Endothelial cell of umbilical vein (primary cell): Measurements from ENCODE around the gene ARL2BP. TPM values are rescaled to one million over a fixed set of nuclear protein-coding genes. Genes with fewer than 3 reads are reported as not detected.

Experiments
- BruUV-seq: library from RNA; stranded (reverse); fragments of 400-500 nt; replicated peaks from 2 replicates; lab custom pipeline; 2021; lab: Mats Ljungman, UMichigan
- CTCF ChIA-PET: fragments of 300-600, 350-600 bp; sonication (Branson Sonifier 250); formaldehyde crosslinking; loops from one replicate; lab custom pipeline; 2021; ENCODE audit warnings: antibody characterized with exemption, inconsistent platforms; lab: Charles Lee
- POLR2A ChIA-PET: fragments of 300-600, 350-600 bp; sonication (Branson Sonifier 250); formaldehyde crosslinking; loops from one replicate; lab custom pipeline; 2021; ENCODE audit warnings: antibody characterized with exemption, inconsistent platforms; lab: Charles Lee
- DNase-seq: peaks from one replicate; pipeline ENCODE4 v3.0.0-alpha.2; 2011; ENCODE audit warnings: low read depth, low spot score
- FAIRE-seq: peaks from 2 replicates; lab custom pipeline; 2011; peaks lifted over from hg19 to GRCh38; lab: Jason Lieb, UNC
- H2AFZ ChIP-seq: 2 replicates; pipeline ENCODE4 v1.6.0; 2012; ENCODE audit warnings: low read depth, low read length, control low read depth, inconsistent platforms
- H3K27ac ChIP-seq: 2 replicates; pipeline ENCODE4 v1.5.1; 2011; ENCODE audit warnings: low read depth, mild to moderate bottlenecking, control low read depth, low read length, moderate library complexity; ENCODE audit not compliant: insufficient read depth
- H3K27me3 ChIP-seq, 2 experiments: 2 replicates each; pipeline versions ENCODE4 v1.6.0 to v1.6.1; 2011; ENCODE audit warnings: low read length in 2 of 2, mixed read lengths in 1 of 2; ENCODE audit not compliant: control insufficient read depth in 2 of 2, insufficient read depth in 2 of 2
- H3K36me3 ChIP-seq, 2 experiments: 2 replicates in 1 of 2; 3 replicates in 1 of 2; pipeline ENCODE4 v1.5.1; 2011; ENCODE audit warnings: low read length in 2 of 2, mild to moderate bottlenecking in 1 of 2, moderate library complexity in 1 of 2; ENCODE audit not compliant: control insufficient read depth in 2 of 2, insufficient read depth in 2 of 2; ENCODE audit errors: extremely low read depth in 1 of 2
- H3K4me1 ChIP-seq: 3 replicates; pipeline ENCODE4 v1.5.1; 2011; ENCODE audit warnings: mild to moderate bottlenecking, low read length; ENCODE audit not compliant: control insufficient read depth, insufficient read depth; ENCODE audit errors: extremely low read depth
- H3K4me2 ChIP-seq: 2 replicates; pipeline ENCODE4 v1.6.1; 2011; ENCODE audit warnings: low read length, control low read depth, mixed read lengths; ENCODE audit not compliant: insufficient read depth
- H3K4me3 ChIP-seq, 3 experiments: fragments of 200-600 bp in 1 of 3; sonication (generic), shearing (Covaris generic) in 1 of 3; replicated peaks in 1 of 3; 2 replicates each; pipeline ENCODE4 v1.5.1; 2011 to 2016; ENCODE audit warnings: control low read depth in 3 of 3, low read length in 3 of 3, mild to moderate bottlenecking in 2 of 3, inconsistent platforms in 1 of 3, low read depth in 1 of 3, moderate library complexity in 1 of 3; ENCODE audit not compliant: insufficient read depth in 1 of 3
- H3K79me2 ChIP-seq: 2 replicates; pipeline ENCODE4 v1.6.0; 2012; ENCODE audit warnings: low read length, inconsistent platforms; ENCODE audit not compliant: control insufficient read depth, insufficient read depth
- H3K9ac ChIP-seq: replicated peaks from 2 replicates; pipeline ENCODE3; 2011; ENCODE audit warnings: low read length, control low read depth; ENCODE audit not compliant: insufficient read depth; ENCODE audit errors: extremely low read depth
- H3K9me1 ChIP-seq: replicated peaks from 3 replicates; pipeline ENCODE4 v1.6.0; 2011; ENCODE audit warnings: mild to moderate bottlenecking, low read length; ENCODE audit not compliant: control insufficient read depth, insufficient read depth; ENCODE audit errors: extremely low read depth
- H3K9me3 ChIP-seq: replicated peaks from 2 replicates; pipeline ENCODE4 v1.5.1; 2012; ENCODE audit warnings: low read length, inconsistent platforms; ENCODE audit not compliant: control insufficient read depth, insufficient read depth
- H4K20me1 ChIP-seq: replicated peaks from 2 replicates; pipeline ENCODE3; 2011; ENCODE audit warnings: mild to moderate bottlenecking, low read length; ENCODE audit not compliant: control insufficient read depth, insufficient read depth; ENCODE audit errors: extremely low read depth
- EZH2 ChIP-seq: IDR thresholded peaks from 2 replicates; pipeline ENCODE4 v1.6.1; 2012; ENCODE audit warnings: borderline replicate concordance, low read depth, mild to moderate bottlenecking, moderate library complexity, low read length, inconsistent platforms; ENCODE audit not compliant: severe bottlenecking
- FOS ChIP-seq: IDR thresholded peaks from 2 replicates; pipeline ENCODE4 v1.6.1; 2011; ENCODE audit warnings: mild to moderate bottlenecking, low read length, moderate library complexity, borderline replicate concordance; ENCODE audit not compliant: insufficient read depth
- GATA2 ChIP-seq: IDR thresholded peaks from 2 replicates; pipeline ENCODE4 v1.7.0; 2011; ENCODE audit warnings: low read depth, mild to moderate bottlenecking, moderate library complexity, mixed read lengths, low read length; ENCODE audit not compliant: insufficient read length, insufficient read depth
- JUN ChIP-seq: IDR thresholded peaks from 2 replicates; pipeline ENCODE4 v1.6.1; 2011; ENCODE audit warnings: borderline replicate concordance, low read depth; ENCODE audit not compliant: insufficient read length, insufficient read depth
- MYC ChIP-seq: IDR thresholded peaks from one replicate; pipeline ENCODE4 v1.6.1; 2011; ENCODE audit warnings: mild to moderate bottlenecking, low read depth, low read length
- POLR2A ChIP-seq: IDR thresholded peaks from 2 replicates; pipeline ENCODE4 v1.6.1; 2012; ENCODE audit warnings: low read depth, mild to moderate bottlenecking, control low read depth, low read length
- POLR2AphosphoS5 ChIP-seq: IDR thresholded peaks from 2 replicates; pipeline ENCODE4 v1.6.1; 2012; ENCODE audit warnings: low read depth, mild to moderate bottlenecking, control low read depth, low read length, moderate library complexity; ENCODE audit not compliant: insufficient read depth
- dilution Hi-C: fragments of 300-500 bp; cut with MboI; formaldehyde crosslinking; loops from one replicate; pipeline ENCODE4 v1.15.0; 2019; ENCODE audit warnings: low sequenced_read_pairs; ENCODE audit not compliant: extremely low pct_ligation_motif_present
- intact Hi-C: fragments of 100-400 bp; cut with micrococcal nuclease; formaldehyde crosslinking; loops from one replicate; pipeline ENCODE4 v1.10.0; 2022
- polyA plus RNA-seq, 4 experiments: library from polyadenylated mRNA; depleted of rRNA in 3 of 4; stranded (reverse) in 3 of 4; unstranded in 1 of 4; fragments of >200 nt; gene quantifications; 2 replicates each; pipeline versions ENCODE4 v1.2.1 to v1.2.3, GENCODE V29; 2011 to 2012; ENCODE audit warnings: missing spikeins in 1 of 4
- total RNA-seq: library from RNA; stranded (reverse); gene quantifications from 2 replicates; pipeline ENCODE4 v1.2.3, GENCODE V29; 2021
- TF ChIP-seq, protein P1 (sequence below), 2 donors: IDR thresholded peaks; 1 replicate in 1 of 2; 2 replicates in 1 of 2; pipeline ENCODE4 v1.5.1; 2011; ENCODE audit warnings: low read length in 2 of 2, mild to moderate bottlenecking in 2 of 2, moderate library complexity in 2 of 2, control low read depth in 1 of 2, inconsistent platforms in 1 of 2, low read depth in 1 of 2; ENCODE audit not compliant: insufficient read depth in 1 of 2; ENCODE audit errors: extremely low read depth in 1 of 2
- TF ChIP-seq, protein P2 (sequence below): IDR thresholded peaks from 2 replicates; pipeline ENCODE4 v1.6.1; 2011; ENCODE audit not compliant: insufficient read depth, insufficient read length

The ARL2BP gene
- total and polyA plus RNA-seq, 2 donors (not counting 3 experiments of a cell fraction or from before 2014, with no cell fraction given): 80.4 to 111 TPM

DNA sequence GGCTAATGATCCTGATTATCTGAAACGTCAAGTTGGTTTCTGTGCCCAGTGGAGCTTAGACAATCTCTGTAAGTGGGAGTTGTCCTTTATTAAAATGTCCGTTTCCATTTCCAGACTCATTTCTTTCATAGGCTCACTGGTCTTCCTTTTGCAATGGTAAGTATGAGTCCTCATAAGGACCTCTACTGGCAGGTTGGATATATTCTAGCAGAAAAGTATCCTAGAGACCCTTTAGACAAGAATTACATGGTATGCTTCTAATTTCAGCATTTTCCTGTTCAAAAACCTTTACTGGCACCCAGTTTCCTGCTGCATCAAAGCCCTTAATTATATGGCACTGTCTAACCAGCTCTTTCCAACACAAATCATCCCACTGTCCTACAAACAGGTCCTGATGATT lies 28.1 kb upstream of the ARL2BP start:
- no peak for FAIRE-seq
- no peaks in the 10 kb centered on the region for H3K79me2 ChIP-seq
- no peak overlapping the region for H3K27ac ChIP-seq
- H3K36me3 ChIP-seq: peaks cover 26% of the 10 kb centered on the region in 2 experiments
- no peak overlapping the region for H3K9ac ChIP-seq
- H3K9me1 ChIP-seq: no peaks in the 10 kb centered on the region
- H3K27me3 ChIP-seq: no peaks in the 10 kb centered on the region
- POLR2A ChIA-PET: no interaction called here
- no peak for TF ChIP-seq GATA2
- TF ChIP-seq POLR2A: no peak
- TF ChIP-seq EZH2: no peak
- TF ChIP-seq FOS: no peak
- TF ChIP-seq, protein P1, sequence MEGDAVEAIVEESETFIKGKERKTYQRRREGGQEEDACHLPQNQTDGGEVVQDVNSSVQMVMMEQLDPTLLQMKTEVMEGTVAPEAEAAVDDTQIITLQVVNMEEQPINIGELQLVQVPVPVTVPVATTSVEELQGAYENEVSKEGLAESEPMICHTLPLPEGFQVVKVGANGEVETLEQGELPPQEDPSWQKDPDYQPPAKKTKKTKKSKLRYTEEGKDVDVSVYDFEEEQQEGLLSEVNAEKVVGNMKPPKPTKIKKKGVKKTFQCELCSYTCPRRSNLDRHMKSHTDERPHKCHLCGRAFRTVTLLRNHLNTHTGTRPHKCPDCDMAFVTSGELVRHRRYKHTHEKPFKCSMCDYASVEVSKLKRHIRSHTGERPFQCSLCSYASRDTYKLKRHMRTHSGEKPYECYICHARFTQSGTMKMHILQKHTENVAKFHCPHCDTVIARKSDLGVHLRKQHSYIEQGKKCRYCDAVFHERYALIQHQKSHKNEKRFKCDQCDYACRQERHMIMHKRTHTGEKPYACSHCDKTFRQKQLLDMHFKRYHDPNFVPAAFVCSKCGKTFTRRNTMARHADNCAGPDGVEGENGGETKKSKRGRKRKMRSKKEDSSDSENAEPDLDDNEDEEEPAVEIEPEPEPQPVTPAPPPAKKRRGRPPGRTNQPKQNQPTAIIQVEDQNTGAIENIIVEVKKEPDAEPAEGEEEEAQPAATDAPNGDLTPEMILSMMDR (IDR thresholded peaks at IDR 0.05; ENCODE audit: extremely low read depth in 1 of 2, insufficient read depth in 1 of 2, low read depth in 1 of 2, low read length in 2 of 2): no peak
- TF ChIP-seq, protein P2, sequence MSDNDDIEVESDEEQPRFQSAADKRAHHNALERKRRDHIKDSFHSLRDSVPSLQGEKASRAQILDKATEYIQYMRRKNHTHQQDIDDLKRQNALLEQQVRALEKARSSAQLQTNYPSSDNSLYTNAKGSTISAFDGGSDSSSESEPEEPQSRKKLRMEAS: no peak
- no peak for TF ChIP-seq JUN
- no peak for TF ChIP-seq POLR2AphosphoS5
- no peak for TF ChIP-seq MYC
- no peaks in the 10 kb centered on the region for H3K9me3 ChIP-seq
- H2AFZ ChIP-seq: no peak overlapping the region
- no peak overlapping the region for H3K4me2 ChIP-seq
- no peak overlapping the region for H3K4me3 ChIP-seq
- intact Hi-C loops (no loop called here), dilution Hi-C loops (no loop called here)
- no TSS peak for BruUV-seq
- no peak for DNase-seq
- H3K4me1 ChIP-seq: no peaks in the 10 kb centered on the region
- H4K20me1 ChIP-seq: no peaks in the 10 kb centered on the region
- CTCF ChIA-PET: no interaction called here
